Esophagus muscularis mucosa (tissue), 4 donors: ENCODE data around the gene HSD17B7. TPM values are rescaled to one million over a fixed set of nuclear protein-coding genes. Genes with fewer than 3 reads are reported as not detected.

Source experiments
- DNase-seq: peaks from one replicate; pipeline ENCODE4 v3.0.0-alpha.2; 2017; ENCODE audit errors: extremely low spot score
- H3K27ac ChIP-seq, 4 donors: fragments of 200-600 bp; sonication (generic); replicated peaks in 1 of 4; 1 replicate in 3 of 4; 2 replicates in 1 of 4; pipeline ENCODE4 v1.5.1; 2016 to 2019; ENCODE audit warnings: mild to moderate bottlenecking in 1 of 4
- H3K27me3 ChIP-seq, 4 donors: fragments of 200-600 bp; sonication (generic); one replicate each; pipeline versions ENCODE4 v1.5.1 to v1.6.0; 2016 to 2019
- H3K36me3 ChIP-seq, 4 donors: fragments of 200-600 bp; sonication (generic); one replicate each; pipeline ENCODE4 v1.5.1; 2016 to 2019
- H3K4me1 ChIP-seq, 4 donors: fragments of 200-600 bp; sonication (generic); one replicate each; pipeline ENCODE4 v1.5.1; 2016 to 2019
- H3K4me3 ChIP-seq, 4 donors: fragments of 200-600 bp; sonication (generic); 1 replicate in 2 of 4; 2 replicates in 2 of 4; pipeline ENCODE4 v1.5.1; 2016 to 2019; ENCODE audit warnings: mild to moderate bottlenecking in 4 of 4, moderate library complexity in 1 of 4
- H3K9me3 ChIP-seq, 4 donors: fragments of 200-600 bp; sonication (generic); 1 replicate in 3 of 4; 2 replicates in 1 of 4; pipeline ENCODE4 v1.5.1; 2016 to 2019
- EP300 ChIP-seq: sonication (generic); formaldehyde crosslinking; IDR thresholded peaks from one replicate; pipeline ENCODE4 v1.6.1; 2017; ENCODE audit warnings: antibody characterized with exemption
- POLR2A ChIP-seq: fragments of 450-650 bp; IDR thresholded peaks from one replicate; pipeline ENCODE4 v1.6.1; 2017; ENCODE audit warnings: antibody characterized with exemption, moderate library complexity, mild to moderate bottlenecking, low read depth
- POLR2AphosphoS5 ChIP-seq, 2 donors: sonication (generic); formaldehyde crosslinking; IDR thresholded peaks; one replicate each; pipeline ENCODE4 v1.6.1; 2017; ENCODE audit warnings: antibody characterized with exemption in 2 of 2
- WGBS: methylation state at CpG from one replicate; pipeline ENCODE4 v1.1.5; 2018; 5-methylcytosine and 5-hydroxymethylcytosine counted together
- intact Hi-C: fragments of 100-400 bp; cut with DNase I; formaldehyde crosslinking; loops from one replicate; pipeline ENCODE4 v1.15.1; 2023
- total RNA-seq, 4 donors: library from RNA; depleted of rRNA; stranded (reverse); fragments of >200 nt; gene quantifications; one replicate each; pipeline versions ENCODE4 v1.1.0 to v1.2.1, GENCODE V29; 2016
- TF ChIP-seq, protein P1 (sequence below), 3 experiments: fragments of 200-600 bp in 2 of 3; fragments of 450-650 bp in 1 of 3; sonication (generic) in 2 of 3; IDR thresholded peaks; one replicate each; pipeline ENCODE4 v1.5.1; 2017 to 2019; ENCODE audit warnings: antibody characterized with exemption in 3 of 3, mild to moderate bottlenecking in 2 of 3, moderate library complexity in 1 of 3

HSD17B7 gene
- total RNA-seq, 4 donors from 2014 or later: 5.4 to 9.3 (median 6.2) TPM

DNA sequence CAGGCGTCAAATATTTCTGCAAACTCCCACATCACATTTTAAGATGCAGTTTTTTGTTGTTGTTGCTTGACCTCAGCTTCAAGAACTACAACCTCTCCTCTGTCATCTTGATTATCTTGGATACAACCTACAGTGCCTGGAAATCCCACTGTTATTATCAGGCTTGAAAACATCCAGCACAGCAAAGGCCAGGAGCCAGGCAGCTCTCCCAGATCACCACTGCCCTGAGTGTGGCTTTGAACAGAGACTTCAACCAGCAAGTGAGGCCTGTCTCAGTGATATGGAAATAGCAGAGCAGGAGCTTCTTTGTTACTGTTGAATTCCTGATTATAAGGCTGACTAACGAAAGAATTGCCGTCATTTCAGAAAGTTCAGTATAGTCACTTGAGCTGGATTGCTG lies 42.0 kb downstream of the HSD17B7 start:
- intact Hi-C loops: no loop called here
- DNase-seq: no peak
- no peaks in the 10 kb centered on the region for H3K4me1 ChIP-seq
- no peaks in the 10 kb centered on the region for H3K9me3 ChIP-seq
- 95% methylated on average over 3 of the region's 3 CpGs for WGBS
- H3K4me3 ChIP-seq: no peak overlapping the region
- no peak overlapping the region for H3K27ac ChIP-seq
- TF ChIP-seq, protein P1, sequence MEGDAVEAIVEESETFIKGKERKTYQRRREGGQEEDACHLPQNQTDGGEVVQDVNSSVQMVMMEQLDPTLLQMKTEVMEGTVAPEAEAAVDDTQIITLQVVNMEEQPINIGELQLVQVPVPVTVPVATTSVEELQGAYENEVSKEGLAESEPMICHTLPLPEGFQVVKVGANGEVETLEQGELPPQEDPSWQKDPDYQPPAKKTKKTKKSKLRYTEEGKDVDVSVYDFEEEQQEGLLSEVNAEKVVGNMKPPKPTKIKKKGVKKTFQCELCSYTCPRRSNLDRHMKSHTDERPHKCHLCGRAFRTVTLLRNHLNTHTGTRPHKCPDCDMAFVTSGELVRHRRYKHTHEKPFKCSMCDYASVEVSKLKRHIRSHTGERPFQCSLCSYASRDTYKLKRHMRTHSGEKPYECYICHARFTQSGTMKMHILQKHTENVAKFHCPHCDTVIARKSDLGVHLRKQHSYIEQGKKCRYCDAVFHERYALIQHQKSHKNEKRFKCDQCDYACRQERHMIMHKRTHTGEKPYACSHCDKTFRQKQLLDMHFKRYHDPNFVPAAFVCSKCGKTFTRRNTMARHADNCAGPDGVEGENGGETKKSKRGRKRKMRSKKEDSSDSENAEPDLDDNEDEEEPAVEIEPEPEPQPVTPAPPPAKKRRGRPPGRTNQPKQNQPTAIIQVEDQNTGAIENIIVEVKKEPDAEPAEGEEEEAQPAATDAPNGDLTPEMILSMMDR (IDR thresholded peaks at IDR 0.05): no peak
- peaks cover 0 to under 1% (median 0%) of the 10 kb centered on the region in 4 donors for H3K27me3 ChIP-seq
- H3K36me3 ChIP-seq: no peaks in the 10 kb centered on the region

DNA sequence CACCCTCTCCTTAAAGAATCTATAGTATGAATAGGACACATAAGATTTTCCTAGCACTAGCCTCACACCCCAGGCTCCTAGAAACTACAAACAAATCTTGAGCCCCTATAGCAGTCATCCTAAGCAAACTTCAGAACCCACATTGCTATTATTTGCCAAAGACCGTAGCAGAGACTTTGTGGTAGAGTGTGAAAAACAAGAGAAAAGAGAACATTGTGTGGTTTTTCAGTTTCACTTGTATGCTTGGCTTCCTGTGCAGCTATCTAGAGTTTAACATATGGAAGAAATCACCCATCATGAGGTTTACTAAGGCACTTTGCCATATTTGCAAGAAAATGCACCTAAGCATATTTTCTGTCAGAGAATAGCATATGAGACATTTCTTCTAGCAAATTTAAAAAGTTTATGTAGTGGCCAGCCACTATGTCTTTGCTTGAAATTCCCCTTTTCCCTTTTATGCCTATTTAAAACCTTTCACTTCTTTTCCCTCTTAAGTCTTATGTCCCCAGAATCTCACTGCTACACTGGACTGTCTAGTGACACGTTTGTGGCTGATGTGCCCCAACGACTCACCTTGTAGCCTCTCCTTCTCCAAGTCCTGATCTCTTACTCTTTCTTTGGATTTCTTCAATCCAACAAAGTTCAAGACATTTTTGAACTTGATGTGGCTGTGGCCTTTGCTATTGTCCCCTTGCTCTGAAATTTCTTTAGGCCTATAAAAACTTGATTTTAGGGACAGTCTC lies 44.8 kb downstream of the HSD17B7 start:
- no peaks in the 10 kb centered on the region for H3K4me1 ChIP-seq
- 61% methylated on average over 3 of the region's 3 CpGs for WGBS
- no peak for DNase-seq

DNA sequence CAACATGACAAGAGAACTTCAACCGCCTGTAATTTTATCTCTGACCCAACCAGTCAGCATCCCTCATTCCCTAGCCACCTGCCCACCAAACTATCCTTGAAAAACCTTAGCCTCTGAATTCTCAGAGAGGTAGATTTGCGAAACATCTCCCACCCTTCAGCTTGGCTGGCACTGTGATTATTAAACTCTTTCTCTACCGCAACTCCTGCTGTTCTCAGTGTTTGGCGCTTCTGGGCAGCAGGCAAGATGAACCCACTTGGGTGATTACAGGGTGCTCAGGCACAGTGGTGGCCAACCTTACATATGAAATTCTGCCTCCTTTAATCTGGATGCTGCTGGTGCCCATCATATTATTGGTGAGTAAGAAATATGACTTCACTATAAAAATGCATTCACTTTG lies 48.4 kb downstream of the HSD17B7 start:
- H3K36me3 ChIP-seq: no peaks in the 10 kb centered on the region
- H3K9me3 ChIP-seq: peaks cover 0 to 13% (median 12%) of the 10 kb centered on the region in 4 donors
- H3K4me3 ChIP-seq: no peak overlapping the region
- H3K27ac ChIP-seq: no peak overlapping the region
- WGBS: 98% methylated on average over 4 of the region's 4 CpGs
- no peaks in the 10 kb centered on the region for H3K4me1 ChIP-seq
- no peak for DNase-seq
- TF ChIP-seq, protein P1 (IDR thresholded peaks at IDR 0.05): no peak
- TF ChIP-seq EP300 (no peak), POLR2A (no peak), POLR2AphosphoS5 (IDR thresholded peaks at IDR 0.05) (no peak)
- intact Hi-C loops: no loop called here
- no peaks in the 10 kb centered on the region for H3K27me3 ChIP-seq

More for the DNA sequence above, 44.8 kb downstream of the HSD17B7 start:
- intact Hi-C loops: no loop called here
- H3K36me3 ChIP-seq: no peaks in the 10 kb centered on the region
- no peaks in the 10 kb centered on the region for H3K27me3 ChIP-seq
- TF ChIP-seq POLR2AphosphoS5 (IDR thresholded peaks at IDR 0.05) (no peak), EP300 (no peak), POLR2A (no peak)
- TF ChIP-seq, protein P1 (IDR thresholded peaks at IDR 0.05): no peak
- no peak overlapping the region for H3K4me3 ChIP-seq
- H3K9me3 ChIP-seq: peaks cover 0 to 13% (median 12%) of the 10 kb centered on the region in 4 donors
- H3K27ac ChIP-seq: no peak overlapping the region

DNA sequence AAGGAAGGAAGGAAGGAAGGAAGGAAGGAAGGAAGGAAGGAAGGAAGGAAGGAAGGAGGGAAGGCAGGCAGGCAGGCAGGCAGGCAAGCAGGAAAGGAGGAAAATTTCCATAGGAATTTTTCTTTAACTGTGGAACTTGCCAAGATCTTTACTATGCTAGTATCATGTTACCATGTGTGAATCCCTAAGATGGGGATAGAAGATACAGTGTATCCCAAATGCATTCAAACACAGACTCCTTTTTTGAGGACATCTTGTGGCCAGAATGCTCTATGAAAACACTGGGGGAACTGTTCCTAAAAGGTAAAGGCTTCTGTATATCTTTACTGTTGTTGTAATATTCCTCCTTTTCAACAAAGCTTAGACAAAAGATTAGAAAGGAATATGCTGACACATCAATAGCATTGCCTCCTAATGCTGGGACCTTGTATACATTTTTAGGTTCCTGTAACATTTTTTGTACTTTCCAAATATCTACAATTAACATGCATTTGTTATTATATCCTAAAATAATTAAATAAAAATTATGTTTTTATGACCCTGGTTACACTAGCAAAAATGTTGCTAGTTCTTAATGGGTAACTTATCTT lies 49.8 kb downstream of the HSD17B7 start:
- Histone ChIP-seq H3K36me3 (no peaks in the 10 kb centered on the region), H3K9me3 (peaks cover 0 to 13% (median 12%) of the 10 kb centered on the region in 4 donors), H3K27ac (no peak overlapping the region), H3K4me3 (no peak overlapping the region), H3K4me1 (no peaks in the 10 kb centered on the region), H3K27me3 (no peaks in the 10 kb centered on the region)
- TF ChIP-seq POLR2A (no peak), EP300 (no peak), POLR2AphosphoS5 (IDR thresholded peaks at IDR 0.05) (no peak)
- TF ChIP-seq, protein P1 (IDR thresholded peaks at IDR 0.05): no peak
- intact Hi-C loops: no loop called here
- DNase-seq: no peak
